HG02970 (cell line): ENCODE data around the gene WDR7.

Experiments used
- ATAC-seq: cut with Tn5 transposase; IDR thresholded peaks from one replicate; pipeline ENCODE4 v1.9.1; 2021; ENCODE audit warnings: mild to moderate bottlenecking, moderate library complexity, moderate number of reproducible peaks; ENCODE audit not compliant: unreplicated experiment, low FRiP score

The WDR7 gene

DNA sequence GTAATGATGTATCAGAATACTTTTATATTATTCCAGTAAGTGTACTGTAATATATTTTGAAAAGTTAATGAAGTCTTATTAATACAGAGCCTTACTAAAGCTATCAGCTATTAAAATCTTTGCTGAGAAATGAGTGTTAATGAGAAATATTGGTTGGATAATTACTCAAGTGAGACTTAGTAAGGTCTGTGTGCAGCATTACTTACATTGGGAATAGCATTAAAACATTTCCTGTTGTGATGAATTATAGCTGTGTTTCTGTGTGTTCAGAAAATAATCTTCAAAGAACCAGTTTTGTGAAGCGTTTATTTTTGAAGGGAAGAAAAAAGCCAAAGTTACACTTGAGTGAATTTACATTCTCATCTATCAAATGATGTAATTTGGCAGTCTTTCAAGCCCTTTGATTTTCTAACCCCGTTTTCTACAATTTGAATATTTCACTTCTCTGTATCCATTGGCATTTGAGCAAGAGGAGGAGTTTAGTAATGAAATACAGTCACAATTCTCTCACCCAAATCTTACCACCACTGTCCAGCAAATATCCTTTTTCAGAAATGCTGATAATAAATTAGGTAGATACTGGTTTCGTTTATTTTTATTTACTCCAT lies 372.2 kb downstream of the WDR7 start:
- ATAC-seq: no peak

DNA sequence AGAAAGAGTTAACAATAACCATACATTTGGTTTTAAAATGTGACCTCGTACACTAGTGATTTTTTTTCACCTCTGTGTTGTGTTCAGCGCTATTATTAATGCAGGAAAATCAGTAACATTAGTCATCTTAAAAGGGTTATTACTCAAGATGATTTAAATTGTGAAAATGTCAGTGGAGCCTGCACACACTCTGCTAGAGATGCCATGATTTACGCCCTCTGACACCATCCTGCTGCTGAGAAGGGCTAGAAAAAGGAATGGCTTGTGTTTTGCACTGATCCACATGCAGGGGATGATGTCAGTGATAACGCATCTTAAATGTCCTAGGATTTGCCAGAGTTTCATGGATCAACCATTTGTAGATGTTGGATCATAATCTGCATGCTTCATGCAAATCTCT lies 374.4 kb downstream of the WDR7 start:
- no peak for ATAC-seq

DNA sequence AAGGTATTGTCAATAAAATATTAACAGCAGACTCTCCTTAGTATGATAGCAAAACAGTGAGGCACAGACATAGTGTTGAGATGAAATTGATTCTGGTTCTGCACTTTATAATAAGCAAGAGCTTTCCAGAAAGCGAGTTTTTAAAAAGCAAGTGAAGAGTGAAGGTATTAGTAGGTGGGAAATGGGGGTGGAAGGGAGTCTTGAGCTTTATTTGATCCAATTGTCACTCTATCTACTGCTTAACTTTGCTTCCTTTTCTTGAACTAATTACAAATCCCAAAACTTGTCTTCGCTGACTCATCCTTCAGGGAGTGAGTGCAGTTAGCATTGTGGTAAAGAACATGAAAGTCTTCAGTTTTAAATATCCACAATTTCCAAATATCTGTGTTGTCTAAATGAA lies 375.2 kb downstream of the WDR7 start:
- no peak for ATAC-seq

DNA sequence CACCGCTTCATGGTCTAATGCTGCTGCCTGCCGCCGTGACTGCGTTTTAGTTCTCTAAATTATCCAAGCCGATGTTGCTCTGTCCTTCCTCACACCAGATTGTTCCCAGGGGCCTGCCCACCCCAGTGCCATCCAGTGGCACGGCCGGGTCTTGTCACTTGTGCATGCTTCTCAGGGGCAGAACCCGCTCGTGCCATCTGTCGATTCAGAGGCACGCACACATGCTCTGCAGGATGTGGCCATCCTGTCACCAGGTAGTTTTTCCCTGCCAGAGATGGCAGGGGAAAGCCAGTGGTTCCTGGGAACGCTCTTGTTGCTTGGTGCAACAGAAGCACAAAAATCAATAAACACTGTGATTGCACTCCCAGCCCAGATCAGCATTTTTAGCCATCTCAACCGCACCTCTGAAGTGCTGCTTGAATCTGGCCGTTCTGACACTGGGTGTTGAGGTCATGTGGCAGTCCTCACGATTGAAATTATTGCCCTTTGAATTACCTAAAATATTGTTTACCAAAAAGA lies 376.1 kb downstream of the WDR7 start:
- ATAC-seq: no peak

DNA sequence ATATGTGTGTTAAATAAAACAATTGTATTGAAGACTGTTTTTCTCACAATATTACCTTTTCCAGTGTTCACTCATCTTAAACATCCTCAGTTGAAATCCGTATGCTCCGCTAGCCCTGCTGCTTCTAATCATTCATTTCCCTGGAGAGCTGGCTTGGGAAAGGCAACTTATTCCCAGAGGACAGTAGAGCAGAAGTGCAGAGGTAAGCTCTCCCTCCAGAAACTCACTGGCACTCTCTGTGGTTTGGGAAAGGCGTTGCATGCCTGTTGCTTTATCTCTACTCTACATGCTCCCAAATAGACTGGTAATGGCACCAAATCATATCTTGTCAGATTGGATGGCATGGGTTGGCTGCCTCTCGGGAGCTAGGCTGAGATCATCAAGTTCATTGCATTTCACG lies 378.6 kb downstream of the WDR7 start:
- ATAC-seq: no peak

DNA sequence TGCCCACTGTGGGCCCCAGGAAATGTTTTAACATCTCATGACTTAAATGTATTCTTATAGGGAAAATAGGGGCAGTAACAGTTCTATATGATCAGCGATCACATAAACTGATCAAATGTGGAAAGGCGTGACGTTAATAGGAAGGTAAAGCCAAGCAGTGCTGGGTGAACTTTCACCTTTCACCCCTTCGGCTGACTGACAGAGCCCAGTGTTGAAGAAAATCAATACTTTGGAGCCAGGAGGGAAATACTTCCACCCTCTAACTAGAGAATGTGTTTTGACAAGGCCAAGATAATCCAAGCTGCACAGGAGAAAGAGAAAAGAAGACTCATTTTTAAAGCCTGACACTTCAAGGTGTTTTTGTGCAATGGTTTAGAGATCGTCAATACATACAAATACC lies 379.3 kb downstream of the WDR7 start:
- ATAC-seq: no peak

DNA sequence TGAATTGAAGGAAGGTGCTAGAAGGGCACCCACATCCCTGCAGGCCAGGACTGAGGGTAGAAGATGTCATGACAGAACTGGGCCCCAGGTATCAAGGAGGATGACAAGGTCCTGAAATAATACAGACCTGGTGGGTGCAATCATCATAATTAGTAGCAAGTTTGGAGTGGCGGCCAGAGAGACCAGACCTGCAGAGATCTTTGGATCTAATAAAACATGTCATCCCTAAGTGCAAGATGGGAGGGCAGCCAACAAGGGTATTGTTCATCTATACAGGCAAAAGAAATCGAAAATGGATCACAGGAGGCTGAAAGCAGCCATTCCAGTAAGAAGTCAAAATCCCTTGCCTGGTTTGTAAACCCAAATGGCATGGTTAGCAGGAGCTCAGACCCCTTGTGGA lies 384.4 kb downstream of the WDR7 start:
- ATAC-seq: no peak

DNA sequence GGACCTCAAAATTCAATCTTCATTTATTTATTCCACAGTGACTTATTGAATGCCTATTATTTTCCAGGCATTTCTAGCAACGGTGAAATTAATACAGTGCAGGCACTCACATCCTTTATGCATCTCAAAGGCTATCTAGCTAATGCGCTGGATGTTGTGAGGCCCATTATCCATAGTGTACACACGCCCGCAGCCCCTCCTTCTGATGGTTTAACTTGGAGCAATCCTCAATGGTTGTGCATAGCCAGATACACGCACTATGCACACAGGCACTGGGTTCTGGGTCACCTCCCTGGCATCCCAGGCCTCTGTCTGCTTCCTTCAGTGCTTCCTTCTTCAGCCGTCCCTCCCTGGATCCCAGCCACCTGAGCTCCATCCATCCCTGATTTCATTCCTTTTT lies 387.2 kb downstream of the WDR7 start:
- ATAC-seq: no peak

DNA sequence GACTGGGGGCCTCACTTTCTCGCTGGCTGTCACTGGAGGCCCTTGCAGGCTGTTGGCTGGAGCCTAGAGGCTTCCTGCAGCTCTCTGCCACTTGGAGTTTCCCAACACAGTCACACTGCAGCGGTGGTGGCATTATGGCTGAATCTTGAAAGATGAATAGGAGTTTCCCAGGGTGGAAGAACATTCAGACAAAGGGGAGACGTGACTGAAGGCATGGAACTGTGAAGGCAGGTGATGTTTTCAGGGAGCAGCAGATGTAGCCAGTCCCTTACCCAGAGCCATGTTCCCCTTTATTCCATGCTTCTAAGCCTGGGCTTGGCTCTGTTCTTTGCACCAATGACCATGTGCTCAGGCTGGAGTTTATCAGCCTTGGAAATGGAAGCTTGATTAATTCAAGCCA lies 389.0 kb downstream of the WDR7 start:
- no peak for ATAC-seq

DNA sequence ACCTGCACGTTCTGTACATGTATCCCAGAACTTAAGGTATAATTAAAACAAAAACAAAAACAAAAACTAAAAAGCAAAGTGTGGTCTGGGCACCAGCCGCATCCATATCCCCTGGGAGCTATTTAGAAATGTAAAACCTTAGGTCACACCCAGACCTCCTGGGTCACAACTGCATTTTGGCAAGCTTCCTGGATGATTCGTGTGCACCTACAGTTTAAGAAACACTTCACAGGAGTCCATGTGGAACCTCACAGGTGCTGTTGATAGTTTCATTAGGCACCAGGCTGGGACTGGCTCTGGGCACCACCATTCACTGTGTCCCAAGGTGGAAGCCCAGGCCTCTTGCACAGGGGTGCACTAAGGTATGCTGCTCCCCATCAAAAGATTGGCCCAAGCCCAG lies 392.1 kb downstream of the WDR7 start:
- ATAC-seq: no peak

DNA sequence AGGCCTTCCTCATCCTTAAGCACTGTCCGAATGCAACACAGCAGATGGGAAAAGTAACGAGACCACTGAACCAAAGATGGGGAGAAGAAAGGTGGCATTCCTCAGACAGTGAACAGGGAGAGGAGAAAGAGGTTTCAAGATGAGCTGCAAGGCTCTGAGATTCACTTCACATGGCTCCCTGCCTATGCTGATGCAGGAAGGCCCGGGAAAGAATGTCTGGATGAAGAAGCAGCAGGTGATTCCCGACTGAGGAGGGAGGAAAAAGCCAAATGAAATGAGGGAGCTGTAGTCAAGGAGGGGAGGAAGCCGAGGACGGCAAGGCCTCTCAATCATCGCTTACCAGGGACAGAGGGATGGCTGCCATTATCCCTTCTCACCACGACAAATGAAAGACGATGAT lies 397.2 kb downstream of the WDR7 start:
- ATAC-seq: no peak

DNA sequence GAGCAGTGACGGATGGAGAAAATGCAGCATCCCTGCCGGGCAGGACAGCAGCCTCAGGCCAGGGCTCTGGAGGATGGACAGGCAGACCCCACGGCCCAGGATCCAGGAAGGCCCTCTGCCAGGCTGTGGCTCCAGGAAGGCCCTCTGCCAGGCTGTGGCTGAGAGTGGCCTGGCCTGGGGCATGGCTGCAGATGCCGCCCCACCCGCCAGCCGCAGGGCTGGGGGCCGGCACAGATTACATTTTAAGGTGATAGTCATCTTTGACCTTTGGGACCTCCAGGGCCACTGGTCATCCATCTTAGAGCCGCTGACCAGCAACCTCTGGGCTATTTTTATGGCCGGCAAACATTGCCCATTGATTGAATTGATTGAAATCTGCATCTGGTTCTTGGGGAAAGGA lies 397.7 kb downstream of the WDR7 start:
- no peak for ATAC-seq

DNA sequence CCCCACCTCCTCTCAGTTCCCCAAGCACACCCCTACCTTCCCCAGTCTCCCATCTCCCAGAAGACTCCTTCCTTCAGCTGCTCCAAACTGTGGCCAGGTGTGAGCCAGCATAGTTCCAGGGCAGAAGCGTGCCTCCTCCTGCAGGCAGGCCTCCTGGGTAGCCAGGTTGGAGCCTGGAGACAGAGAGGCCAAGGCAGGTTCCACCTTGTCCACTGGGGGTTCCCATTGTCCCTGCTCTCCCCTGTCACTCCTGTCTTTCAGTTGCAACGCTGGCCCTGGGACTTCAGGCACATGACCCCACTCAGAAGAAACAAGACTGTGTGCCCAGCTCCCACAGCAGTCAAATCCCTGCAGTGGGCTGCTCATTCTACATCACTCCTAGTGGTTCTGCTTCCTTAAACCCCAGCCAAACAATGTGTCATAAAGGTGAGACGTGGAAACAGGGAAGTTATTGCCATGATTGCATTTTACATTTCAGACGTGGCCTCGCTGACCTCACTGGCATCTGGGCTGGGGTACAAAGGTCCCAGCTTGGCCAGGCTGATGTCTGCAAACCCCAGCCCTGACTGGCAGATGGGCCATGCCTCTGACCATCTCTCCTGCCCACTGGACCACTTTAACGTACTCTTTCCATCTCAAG lies 399.3 kb downstream of the WDR7 start:
- ATAC-seq: no peak

DNA sequence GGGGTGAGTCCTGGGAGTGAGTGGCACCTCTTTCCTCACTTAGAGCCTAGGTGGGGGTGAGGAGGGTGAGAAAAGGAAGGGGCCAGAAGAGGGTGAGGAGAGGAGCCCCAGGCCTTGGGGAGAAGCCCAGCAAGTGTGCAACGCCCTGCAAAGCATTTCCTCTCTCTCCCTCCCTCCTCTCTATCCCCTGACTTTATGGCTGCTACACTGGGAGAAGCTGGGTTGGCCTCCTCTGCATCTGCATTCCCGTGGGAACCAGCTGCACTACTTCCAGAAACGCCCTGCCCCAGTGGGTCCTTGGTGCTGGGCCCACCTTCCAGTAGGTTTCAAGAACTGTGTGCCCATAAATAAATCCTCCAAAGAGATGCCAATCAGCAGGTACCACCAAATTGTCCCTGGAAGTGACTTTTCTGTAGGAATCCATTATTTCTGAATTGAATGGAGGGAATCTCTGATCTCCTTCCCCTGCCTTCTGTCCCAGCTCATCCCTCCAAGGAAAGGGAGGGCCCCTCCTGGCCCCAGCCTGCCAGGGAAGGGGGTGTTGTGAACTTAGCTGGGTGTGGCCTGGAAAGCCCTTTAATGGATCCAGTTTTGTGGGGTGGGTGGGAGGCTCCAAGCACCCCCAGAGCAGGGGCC lies 400.0 kb downstream of the WDR7 start:
- no peak for ATAC-seq

DNA sequence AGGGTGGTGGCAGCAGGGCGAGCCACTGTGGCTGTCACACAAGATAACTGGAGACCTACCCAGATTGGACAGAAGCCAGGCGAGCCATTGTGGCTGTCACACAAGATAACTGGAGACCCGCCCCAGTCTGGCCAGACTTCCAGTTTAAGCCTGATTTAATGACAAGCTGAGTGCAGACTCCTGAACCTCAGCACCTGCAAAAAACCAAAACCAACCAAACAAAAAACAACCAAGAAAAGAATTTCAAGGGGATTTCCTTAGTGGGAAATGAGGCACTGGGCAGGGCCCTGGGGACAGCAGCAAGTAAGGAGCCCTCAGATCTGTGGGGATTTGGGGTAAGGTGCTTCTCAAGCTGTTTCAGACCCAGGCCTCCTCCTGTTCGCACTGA lies 400.5 kb downstream of the WDR7 start:
- ATAC-seq: no peak

DNA sequence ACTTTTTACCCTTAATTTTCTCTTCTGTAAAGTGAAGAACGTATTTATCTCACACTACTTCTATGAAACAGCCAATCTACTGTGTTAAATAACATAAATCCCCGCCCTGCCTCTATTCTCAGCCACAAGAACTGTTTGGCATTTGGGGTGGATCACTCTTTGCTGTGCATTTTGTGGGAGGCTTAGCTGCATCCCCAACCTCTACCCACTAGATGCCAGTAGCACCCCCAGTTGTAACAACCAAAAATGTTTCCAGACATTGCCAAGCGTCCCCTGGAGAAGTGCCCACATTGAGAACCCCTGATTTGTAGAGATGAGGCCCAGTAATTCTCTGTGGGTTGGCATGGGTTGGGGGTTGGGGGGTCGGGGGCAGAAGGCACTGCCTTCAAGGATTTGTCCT lies 401.0 kb downstream of the WDR7 start:
- ATAC-seq: no peak

DNA sequence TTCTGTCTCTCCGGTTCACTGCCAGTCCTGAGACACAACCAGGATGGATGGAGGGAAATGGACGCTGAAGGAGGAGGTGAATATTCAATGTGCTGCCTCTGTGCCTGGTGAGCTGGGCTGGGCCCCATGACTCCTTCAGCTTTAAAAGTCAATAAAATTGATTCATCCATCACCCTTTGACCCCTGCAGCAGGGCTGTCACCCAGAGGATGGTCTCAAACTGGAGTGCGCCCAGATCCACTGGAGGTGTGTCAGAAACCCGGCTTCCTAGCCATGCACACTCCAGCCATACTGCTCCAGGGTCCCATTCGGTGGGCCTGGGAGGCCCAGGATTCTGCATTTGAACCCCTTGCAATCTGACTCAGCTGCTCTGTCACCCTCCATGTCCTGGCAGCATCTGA lies 401.6 kb downstream of the WDR7 start:
- no peak for ATAC-seq

DNA sequence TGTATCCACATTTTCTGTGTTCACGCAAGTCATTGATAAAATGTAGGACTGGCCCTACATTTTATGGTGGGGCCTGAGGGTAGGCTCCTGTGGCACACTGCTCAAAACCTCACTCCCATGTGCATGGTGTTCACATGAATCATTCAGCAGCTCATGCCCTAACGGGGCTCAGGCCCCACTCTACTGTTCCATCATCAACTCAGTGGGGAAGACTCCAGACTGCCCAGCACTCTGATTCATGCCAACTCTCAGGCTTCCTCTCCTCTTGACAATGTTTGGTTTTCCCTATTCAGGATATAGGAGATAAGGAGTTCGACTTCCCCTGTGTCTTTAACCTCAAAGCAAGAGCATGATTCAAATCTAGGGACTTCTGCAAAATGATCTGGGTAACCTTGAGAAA lies 403.7 kb downstream of the WDR7 start:
- no peak for ATAC-seq

DNA sequence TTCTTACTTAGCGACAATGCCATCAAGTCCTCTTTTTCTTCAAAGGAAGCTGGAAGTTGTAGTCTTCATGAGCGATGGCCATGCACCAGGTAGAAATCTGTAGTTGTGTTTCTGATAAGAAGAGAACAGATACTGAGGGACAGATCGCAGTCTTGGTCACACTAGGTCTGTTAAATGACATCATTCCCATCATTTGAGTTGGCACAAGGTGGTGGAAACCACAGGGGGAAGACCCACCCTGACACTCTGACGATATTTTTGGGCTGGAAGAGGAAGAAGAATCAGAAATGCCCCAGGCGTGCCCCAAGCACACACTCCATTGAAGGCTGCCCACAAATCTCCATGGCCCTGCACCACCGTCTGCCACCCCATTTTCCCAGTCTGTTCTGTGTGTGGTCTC lies 406.7 kb downstream of the WDR7 start:
- ATAC-seq: no peak

DNA sequence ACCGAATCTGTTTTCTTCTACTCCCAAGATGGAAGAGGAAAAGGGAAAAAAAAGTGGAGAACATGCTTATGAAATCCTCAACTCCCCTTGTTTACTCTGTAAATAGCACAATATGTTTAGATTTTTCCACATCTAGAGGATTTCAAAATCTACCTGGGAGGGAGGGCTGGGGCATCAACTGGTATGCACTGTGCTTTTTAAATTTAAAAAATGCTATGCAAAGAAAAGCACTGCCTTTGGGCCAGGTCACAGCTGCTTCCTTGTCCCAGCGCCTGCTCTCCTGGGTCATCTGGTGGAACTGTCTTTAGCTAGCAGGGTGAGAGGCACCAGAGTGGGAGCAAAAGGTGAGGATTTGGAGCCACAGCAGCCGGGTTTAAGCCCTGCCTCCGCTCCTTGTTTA lies 407.6 kb downstream of the WDR7 start:
- ATAC-seq: no peak

DNA sequence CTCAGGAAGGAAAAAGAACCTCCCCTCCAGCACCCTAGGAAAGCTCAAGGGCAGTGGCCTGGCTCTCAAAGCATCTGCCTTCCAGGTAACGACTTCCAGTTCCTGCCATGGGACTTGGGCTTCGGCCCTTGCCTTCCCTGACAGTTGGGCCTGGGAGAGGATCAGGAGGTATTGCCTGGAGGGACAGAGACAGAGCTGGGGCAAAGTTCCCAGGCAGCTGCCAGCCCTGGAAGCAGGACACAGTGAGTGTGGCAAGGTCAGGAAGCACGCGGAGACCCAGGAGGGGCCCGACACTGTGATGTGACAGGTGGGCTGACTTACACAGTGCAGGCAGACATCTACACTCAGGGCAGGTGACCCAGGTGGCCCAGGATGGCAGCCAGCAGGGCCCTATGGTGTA lies 408.2 kb downstream of the WDR7 start:
- no peak for ATAC-seq

DNA sequence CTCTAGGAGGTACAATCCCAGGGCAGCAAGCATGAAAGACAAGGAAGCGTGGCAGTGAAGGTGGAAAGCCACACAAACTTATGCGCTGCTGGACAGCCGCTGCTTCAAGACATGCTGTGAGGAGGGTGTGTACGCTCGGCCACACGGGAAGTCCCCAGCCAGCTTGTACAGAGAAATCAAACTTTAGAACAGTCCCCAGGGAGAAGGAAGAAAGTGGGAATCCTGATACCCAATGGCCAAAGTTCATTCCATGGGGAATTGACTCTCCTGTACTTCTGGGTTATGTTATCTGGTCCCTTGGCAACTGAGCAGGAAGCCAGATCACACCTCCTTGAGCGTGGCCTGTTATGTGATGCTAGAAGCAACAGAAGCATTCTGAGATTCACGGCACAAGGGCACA lies 409.7 kb downstream of the WDR7 start:
- no peak for ATAC-seq
